Measurements from ENCODE around the gene ETNK2.

ETNK2 gene

DNA sequence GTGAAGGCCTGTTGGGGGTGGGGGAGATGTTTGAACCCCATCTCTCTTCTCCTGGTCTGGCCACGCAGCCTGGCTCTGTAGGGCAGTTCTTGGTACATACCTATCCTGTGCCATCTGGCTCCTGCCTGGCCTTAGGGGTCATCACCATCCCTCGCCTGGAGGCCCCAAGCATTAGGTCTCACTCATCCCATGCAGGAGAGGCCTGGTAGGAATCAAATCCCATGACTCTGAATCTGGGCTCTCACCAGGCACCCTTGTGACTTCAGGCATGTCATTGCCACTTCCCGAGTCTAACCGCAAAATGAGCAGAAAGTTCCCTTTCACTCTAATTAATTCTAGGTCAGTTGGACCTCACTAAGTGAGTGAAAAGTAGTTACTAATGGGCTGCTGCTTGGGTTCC lies 37.2 kb downstream of the ETNK2 start:
- H3K4me3 ChIP-seq (ENCODE audit: low read depth, low read length) = no peak overlapping the region
- TF ChIP-seq, protein P1, sequence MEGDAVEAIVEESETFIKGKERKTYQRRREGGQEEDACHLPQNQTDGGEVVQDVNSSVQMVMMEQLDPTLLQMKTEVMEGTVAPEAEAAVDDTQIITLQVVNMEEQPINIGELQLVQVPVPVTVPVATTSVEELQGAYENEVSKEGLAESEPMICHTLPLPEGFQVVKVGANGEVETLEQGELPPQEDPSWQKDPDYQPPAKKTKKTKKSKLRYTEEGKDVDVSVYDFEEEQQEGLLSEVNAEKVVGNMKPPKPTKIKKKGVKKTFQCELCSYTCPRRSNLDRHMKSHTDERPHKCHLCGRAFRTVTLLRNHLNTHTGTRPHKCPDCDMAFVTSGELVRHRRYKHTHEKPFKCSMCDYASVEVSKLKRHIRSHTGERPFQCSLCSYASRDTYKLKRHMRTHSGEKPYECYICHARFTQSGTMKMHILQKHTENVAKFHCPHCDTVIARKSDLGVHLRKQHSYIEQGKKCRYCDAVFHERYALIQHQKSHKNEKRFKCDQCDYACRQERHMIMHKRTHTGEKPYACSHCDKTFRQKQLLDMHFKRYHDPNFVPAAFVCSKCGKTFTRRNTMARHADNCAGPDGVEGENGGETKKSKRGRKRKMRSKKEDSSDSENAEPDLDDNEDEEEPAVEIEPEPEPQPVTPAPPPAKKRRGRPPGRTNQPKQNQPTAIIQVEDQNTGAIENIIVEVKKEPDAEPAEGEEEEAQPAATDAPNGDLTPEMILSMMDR (IDR thresholded peaks at IDR 0.05; ENCODE audit: borderline replicate concordance, insufficient read depth, low read depth, low read length) = no peak

DNA sequence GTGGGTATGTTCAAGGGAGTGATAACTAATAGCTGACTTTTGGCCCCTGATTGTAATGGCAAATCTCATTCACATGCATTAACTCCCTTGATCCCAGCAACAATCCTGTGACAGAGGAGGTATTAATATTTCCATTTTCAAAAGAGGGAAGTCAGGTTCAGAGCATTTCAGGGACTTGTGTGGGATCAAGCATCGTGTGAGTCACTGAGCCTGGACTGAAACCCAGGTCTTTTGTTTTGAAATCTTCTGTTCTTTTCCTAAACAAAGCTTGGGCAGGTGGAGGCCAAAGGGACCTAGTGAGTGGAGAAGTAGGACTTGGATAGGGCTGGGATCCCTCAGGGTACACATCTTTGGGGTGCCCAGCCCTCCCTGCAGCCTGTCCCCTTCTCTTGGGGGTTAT lies 37.9 kb downstream of the ETNK2 start:
- TF ChIP-seq, protein P1 (IDR thresholded peaks at IDR 0.05; ENCODE audit: borderline replicate concordance, insufficient read depth, low read depth, low read length) = no peak
- no peak overlapping the region for H3K4me3 ChIP-seq (ENCODE audit: low read depth, low read length)

DNA sequence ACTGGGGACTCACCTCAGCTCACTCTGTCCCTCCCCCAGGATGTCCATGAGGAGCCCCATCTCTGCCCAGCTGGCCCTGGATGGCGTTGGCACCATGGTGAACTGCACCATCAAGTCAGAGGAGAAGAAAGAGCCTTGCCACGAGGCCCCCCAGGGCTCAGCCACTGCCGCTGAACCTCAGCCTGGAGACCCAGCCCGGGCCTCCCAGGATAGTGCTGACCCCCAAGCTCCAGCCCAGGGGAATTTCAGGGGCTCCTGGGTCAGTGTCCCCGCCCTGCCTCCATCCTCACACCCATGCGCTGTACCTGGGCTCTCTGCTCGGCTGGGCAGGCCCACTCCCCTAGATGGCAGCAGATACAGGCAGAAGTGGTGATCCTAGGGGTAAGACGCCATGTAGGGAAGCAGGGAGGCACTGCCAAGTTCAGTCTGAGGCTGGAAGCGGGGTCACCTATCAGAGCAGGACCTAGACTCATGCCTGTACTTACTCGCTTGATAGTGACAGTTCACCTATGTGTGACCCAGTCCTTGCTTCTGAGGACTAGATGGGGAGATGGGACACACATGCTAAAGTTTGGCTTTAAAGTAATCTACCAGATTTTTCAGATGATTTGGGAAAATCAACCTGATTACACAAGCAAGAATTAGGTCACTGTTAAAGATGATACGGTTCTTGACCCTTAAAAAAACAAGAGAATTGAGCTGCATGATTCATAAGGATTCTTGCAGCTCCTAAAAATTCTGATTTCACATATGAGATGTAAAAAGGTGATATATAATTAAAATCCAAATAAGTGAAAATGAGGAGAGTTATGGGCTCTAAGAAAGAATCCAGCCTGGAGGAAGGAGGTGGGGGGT lies 38.7 kb downstream of the ETNK2 start:
- H3K4me3 ChIP-seq (ENCODE audit: low read depth, low read length) = no peak overlapping the region
- TF ChIP-seq, protein P1 (IDR thresholded peaks at IDR 0.05; ENCODE audit: borderline replicate concordance, insufficient read depth, low read depth, low read length) = no peak

DNA sequence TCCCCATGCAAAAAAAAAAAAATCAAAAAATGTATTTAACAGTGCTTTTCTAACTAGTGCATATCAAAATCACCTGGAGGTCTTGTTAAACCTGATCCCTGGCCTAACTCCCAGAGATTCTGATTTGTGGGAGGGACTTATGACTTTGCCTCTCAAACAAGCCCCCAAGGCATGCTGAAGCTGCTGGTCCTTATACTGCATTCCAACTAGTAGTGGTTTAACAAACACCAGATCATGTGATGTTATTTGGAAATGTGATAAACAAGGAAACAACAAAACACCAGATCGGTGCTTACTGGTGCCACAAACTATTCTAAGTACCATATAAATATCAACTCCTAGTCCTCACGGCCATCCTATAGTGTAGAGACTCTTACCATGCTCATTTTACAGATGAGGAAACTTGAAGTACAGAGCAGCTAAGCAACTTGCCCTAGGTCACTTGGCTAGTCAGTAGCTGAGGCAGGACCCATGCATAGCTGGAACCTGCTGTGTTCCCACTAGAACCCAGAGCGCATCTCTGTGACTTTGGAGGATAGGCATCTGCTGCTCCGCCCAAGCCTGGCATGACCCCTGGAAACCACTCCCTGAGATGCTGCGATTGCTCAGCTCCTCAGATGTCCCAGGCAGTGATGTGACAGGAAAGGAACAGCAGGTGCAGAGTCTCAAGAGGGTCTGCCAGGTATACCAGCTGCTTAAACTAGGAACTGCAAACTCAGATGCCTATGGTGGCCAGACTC lies 40.8 kb downstream of the ETNK2 start:
- TF ChIP-seq, protein P1 (IDR thresholded peaks at IDR 0.05; ENCODE audit: borderline replicate concordance, insufficient read depth, low read depth, low read length) = no peak
- H3K4me3 ChIP-seq (ENCODE audit: low read depth, low read length) = no peak overlapping the region

DNA sequence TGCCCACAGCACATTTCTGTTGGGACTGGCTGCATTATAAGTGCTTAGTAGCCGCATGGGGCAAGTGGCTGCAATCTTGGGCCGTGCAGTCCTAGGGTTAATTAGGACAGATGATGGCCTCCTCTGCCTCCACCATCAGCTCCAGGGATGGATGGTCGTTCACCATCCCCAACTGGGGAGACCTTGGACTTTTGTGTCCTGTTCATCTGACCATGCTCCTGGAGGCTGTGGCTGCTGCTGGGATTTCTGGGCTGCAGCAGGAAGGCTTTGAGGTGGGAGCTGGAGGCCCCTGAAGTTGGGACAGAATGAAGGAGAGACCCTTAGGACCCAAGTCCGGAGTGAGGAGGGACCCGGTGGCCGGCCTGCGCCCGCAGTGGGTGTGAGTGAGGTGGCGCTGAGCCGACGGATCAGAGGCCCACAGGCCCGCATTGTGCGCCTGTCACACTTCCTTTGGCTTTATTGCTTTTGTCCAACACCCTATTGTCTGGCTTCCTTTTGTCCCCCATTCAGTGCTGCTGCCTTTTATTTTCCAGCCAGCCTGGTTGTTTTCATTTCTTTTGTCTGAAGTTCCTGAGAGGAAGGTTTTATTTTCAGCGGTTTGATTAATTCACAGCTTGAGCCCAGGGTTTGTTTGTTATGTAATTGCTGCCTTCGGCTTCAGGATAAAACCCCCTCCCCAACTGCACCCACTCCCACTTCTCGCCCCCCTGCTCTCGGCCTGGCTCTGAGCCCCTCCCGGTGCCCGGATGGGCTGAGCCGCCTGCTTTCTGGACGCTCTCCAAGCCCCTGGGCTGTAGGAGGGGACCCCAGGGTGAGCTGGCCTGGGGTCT lies 43.3 kb downstream of the ETNK2 start:
- TF ChIP-seq, protein P1 (IDR thresholded peaks at IDR 0.05; ENCODE audit: borderline replicate concordance, insufficient read depth, low read depth, low read length) = no peak
- H3K4me3 ChIP-seq (ENCODE audit: low read depth, low read length) = no peak overlapping the region

DNA sequence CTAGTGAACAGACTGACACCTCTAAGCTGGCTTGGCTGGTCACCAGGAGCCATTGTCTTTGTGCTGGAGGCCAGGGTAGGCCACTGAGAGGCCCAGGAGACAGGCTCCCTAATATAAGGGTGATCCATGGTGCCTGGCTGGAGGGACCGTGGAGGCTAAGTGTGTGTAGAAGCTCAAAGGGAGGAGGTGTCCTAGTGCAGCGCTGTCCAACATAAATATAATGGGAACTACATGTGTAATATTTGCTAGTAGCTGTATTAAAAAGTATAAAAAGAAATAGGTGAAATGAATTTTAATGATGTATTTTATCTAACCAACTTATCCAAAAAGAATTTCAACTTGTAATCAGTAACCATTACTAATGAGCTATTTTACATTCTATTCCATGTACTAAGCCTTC lies 44.0 kb downstream of the ETNK2 start:
- no peak overlapping the region for H3K4me3 ChIP-seq (ENCODE audit: low read depth, low read length)
- TF ChIP-seq, protein P1 (IDR thresholded peaks at IDR 0.05; ENCODE audit: borderline replicate concordance, insufficient read depth, low read depth, low read length) = no peak

Measured in GM12875 (cell line).